HG03342 (cell line): ENCODE measurements around the gene TP53RK.

Experiments
- ATAC-seq: cut with Tn5 transposase; IDR thresholded peaks from one replicate; pipeline ENCODE4 v1.9.1; 2021; ENCODE audit warnings: mild to moderate bottlenecking, moderate library complexity; ENCODE audit not compliant: unreplicated experiment

TP53RK gene

DNA sequence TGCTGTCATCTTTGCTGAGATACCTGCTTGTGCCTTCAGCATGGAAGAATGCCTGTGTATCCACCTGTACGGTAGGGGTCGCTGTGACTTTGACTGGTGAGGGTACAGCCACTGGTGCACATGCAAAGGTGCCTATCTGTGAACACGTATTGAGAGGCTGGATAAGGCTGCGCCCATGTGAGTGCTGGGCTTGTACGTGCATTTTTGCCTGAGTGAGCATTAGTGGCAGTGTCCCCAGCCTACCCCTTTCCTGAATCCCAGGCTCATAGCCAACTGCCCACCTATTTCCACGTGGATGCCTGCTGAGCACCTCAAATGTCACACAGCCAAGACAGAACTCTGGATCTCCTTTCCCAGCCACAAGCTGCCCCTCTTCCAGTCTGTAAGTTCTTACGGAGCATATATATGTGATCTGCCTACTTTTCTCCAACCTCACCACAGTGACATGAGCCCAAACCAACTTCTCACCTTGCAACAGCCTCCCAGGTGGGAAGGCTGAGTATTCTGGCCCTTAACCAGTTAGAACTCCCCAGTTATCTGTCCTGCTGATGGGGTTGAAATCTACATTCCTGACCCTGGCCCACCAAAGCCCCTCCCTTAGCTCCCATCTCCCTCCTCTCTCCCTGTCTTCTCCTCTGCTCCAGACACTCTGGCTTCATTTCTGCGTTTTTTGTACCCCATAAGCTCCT is 19.1 kb upstream of the TP53RK start:
- ATAC-seq = no peak

- ATAC-seq = no peak
These were observed 17.0 kb upstream of the TP53RK start for GRCh38 chr20:46706242-46706641.

GRCh38 chr20:46705378-46705729 is 16.1 kb upstream of the TP53RK start:
- no peak for ATAC-seq

DNA sequence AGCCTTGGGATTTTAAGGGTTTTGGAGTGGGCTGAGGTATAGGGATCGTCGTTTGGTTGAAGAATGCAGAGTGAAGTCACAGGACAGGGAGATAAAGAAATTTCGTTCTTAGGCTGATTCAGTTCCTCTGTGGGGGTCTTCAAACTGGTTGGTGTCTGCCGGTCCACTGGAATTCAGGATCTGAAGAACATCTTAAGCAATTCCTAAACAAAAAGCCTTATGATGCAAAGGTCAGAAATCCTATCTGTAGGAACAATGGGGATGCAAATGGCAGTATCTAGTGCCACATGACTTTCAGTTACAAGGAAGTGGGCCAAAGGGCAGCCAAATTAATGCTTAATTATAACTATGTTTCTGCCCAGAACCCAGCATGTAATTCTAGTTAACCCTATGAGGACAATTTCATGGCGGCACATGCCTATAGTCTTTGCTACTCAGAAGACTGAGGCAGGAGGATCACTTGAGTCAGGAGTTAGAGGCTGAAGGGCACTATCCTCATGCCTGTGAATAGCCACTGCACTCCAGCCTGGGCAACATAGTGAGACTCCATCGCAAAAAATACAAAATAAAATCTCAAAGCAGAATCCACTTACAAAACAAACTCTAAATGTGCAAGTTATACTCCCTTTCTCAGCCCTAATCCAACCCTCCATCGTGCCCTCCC is 15.6 kb upstream of the TP53RK start:
- no peak for ATAC-seq

DNA sequence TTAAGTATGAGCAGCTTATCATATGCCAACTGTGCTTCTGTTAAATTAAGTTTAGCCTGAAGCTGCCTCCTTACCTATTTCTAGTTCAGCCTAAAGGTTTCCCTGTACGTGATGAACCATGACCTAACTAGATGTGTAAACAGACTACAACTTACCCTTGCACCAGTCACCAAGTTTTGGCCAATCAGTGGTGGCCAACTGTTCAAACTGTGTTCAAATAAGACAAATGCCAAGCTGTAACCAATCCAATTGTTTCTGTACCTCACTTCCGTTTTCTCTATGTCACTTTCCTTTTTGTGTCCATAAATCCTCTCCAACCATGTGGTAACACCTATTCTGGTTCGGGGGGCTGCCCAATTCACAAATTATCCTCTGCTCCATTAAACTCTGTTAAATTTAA is 14.2 kb upstream of the TP53RK start:
- ATAC-seq = no peak

GRCh38 chr20:46702447-46703203 is 13.4 kb upstream of the TP53RK start:
- ATAC-seq = no peak

- ATAC-seq = no peak
These were observed 12.7 kb upstream of the TP53RK start for GRCh38 chr20:46701986-46702385.

DNA sequence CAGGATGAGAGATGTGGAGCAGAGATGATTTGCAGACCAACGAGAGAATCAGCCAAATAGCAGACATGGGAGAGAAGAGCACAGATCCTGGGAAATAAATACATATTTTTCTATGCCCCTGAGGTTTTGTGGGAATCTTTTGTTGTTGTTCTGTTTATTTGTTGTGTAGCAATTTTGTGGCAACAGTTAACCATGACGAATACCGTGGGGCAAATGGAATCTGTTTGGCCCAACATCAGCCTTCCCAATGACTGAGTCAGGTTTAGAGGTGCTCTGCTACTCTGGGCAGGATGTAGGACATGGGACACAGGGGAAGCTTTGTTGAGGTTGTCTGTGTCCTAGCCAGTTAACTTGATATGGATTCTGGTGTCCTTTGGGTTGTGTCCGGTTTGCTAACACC is 12.3 kb upstream of the TP53RK start:
- no peak for ATAC-seq

DNA sequence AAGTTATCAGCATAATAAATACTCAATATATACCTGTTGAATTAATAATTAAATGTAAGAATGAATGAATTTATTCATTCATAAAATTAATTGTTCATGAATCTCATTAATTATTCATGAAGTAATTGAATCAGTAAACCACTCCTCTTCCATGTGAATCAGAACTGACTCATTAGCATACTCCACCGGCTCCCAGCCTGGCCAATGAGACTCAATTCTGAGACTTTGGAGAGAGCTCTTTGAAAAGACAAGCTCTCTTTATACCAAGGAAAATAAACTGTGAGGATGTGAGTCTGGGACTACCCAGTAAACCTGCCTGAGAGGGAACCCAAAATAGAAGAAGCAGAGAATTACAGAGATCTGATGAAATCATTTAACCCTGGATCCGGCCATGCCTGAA is 11.8 kb upstream of the TP53RK start:
- no peak for ATAC-seq

DNA sequence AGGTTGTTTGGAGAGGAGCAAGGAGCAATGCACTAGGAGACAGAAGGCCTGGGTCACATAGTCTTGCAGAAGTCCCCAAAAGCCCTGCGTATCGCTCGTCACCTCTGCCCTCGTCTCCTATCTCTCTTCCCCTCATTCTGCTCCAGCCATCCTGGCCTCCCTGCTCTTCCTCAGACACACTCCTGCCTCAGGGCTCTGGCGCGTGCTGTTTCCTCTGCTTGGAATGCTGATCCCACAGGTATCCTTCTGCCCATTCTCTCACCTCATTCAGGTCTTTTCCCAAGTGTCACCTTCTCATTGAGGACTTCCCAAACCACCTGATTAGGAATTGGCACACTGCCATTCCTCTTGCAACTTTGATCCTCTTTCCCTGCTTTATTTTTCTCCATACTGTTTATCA is 11.2 kb upstream of the TP53RK start:
- no peak for ATAC-seq

- no peak for ATAC-seq
These were observed 10.6 kb upstream of the TP53RK start for GRCh38 chr20:46699651-46700359.

- no peak for ATAC-seq
These were observed 9.5 kb upstream of the TP53RK start for GRCh38 chr20:46698788-46699187.

DNA sequence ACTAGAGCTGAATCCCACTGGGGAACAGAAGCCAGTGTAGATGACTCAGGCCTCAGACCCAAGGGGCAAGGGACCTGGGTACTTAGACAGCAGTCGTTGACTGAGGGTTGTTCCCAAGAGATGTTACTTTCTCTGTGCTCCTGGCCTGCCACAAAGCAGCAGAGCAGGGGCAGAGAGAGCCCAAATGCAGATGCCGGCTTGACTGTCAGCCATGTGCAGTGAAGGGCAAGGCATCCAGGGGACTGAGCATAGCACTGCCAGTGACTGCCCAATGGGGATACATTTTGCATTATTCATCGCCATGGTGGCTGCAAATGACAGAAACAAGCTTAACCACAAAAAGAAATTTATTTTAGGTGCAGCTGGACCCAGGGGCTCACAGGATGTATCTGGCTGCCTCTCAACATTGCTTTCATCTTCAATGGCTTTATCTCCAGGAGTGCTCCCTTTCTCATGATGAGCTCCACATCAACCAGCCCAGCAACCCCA is 7.6 kb upstream of the TP53RK start:
- ATAC-seq = no peak

DNA sequence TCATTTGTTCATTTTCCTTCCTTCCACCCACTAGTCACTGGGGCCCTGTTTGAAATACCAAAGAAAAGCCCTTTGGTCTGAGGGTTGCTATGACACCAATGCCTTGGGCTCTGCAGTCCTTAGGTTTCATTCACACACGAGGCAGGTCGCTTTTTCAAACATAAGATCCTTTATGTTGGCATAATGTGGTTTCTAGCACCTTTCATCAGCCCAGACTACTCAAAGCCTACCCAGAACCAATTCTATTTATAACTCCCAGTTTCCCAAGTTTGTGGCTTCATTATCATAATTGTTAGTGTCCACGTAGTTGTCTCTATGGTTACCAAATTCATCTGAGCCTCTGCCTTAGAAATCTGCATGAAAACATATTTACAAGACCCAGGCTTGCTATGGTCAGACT is 6.6 kb upstream of the TP53RK start:
- no peak for ATAC-seq

DNA sequence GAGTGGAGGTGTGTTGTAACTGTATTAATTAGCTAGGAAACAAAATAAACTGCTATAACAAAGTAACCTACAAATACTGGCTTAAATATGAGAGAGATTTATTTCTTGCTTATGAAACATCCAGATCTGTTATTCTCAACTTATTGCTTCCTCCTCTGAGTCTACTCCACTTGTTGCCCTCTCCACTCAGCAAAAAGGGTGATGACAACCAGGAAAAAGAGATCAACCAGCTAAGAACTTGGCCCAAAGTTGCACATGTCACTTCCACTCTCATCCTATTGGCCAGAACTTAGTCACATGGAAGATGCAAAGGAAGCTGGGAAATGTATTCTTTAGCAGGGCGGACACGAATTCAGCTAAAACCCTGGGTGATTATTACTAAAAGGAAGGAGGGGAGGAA is 5.2 kb upstream of the TP53RK start:
- ATAC-seq = no peak

- no peak for ATAC-seq
These were observed 2.0 kb upstream of the TP53RK start for GRCh38 chr20:46691196-46691595.

GRCh38 chr20:46690219-46691106 is 1.2 kb upstream of the TP53RK start:
- no peak for ATAC-seq

GRCh38 chr20:46689754-46690085 is 476 bp upstream of the TP53RK start:
- no peak for ATAC-seq

DNA sequence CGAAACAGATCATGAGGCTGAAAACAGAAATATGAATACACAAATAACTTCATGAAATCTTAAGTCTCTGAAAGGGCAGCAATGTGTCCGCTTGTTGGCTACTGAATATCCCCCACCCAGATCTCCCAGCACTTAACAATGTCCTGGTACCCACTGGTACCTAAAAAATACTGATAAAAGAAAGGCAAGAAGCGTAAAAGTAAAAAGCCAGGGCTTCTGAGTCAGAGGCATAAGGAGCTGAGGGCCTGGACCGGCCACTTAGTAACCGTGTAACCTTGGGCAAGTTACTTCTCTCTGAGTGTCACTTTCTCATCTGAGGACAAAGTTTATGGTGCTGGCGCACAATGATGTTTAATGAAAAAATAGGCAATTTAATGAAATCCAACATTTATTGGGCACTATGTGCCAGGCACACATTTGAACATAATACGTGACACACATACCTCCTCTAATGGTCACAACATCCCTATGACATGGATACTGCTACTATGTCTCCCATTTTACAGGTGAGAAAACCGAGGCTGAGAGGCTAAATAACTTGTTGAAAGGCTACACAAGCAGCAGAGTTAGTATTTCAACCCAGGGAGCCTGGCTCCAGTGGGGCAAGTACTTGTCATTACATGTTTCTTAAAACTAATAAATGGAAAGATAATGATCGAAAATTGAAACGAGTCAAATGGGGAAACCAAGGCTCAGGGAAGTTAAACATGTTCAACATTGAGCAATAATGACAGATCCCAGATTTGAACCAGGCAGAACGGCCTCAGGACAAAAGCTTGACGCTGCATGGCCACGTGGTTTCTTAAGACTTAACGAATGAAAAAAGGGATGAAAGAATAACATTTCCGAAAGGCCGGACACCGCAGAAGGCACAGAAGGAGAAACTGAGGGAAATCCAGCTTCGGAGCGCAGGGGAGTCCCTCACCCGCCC is 828 bp downstream of the TP53RK start:
- ATAC-seq = no peak
